ENCODE data around the gene SGMS2.

DNA sequence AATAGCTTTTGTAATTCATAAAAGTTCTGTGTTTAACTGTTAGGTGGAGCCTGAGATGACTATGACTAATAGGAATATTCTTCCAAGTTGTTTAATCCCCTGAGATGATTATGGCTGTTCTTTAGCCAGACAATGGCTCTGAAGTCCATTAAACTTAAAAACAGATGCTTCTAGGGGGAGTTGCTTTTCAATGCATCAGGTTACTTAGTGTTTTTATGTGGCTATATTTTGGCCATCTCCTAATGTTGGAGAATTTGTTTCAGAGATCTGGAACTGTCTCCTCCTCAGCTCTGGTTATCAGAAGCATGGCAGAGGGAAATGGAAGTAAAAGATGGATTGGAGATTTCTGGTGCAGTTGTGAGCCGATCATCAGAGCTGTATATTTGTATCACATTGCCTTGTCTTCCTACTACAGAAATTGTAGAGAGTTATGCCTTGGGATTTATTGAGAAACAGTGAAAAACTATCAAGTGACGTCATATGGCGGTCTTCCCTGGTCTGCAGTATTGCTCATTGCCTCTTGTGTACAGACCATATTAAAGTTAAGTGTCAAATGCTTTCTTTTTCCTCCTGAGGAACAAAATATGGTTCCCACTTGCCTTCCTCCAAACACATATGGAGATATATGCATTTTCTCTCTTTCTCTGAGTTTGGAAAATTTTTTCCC lies 29.8 kb downstream of the SGMS2 start:
- TF ChIP-seq, protein P1, sequence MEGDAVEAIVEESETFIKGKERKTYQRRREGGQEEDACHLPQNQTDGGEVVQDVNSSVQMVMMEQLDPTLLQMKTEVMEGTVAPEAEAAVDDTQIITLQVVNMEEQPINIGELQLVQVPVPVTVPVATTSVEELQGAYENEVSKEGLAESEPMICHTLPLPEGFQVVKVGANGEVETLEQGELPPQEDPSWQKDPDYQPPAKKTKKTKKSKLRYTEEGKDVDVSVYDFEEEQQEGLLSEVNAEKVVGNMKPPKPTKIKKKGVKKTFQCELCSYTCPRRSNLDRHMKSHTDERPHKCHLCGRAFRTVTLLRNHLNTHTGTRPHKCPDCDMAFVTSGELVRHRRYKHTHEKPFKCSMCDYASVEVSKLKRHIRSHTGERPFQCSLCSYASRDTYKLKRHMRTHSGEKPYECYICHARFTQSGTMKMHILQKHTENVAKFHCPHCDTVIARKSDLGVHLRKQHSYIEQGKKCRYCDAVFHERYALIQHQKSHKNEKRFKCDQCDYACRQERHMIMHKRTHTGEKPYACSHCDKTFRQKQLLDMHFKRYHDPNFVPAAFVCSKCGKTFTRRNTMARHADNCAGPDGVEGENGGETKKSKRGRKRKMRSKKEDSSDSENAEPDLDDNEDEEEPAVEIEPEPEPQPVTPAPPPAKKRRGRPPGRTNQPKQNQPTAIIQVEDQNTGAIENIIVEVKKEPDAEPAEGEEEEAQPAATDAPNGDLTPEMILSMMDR (IDR thresholded peaks at IDR 0.05), result no peak
- TF ChIP-seq POLR2A (IDR thresholded peaks at IDR 0.05), result no peak
